T-helper 2 cell treated with Interferon-gamma antibody and Interleukin-4, amounts not matched to agents 5 μg/mL and 100 μg/mL, for 36 hours (primary cell): ENCODE results near the gene ACKR1.

ENCODE experiments used
- DNase-seq: peaks from one replicate; pipeline ENCODE4 v3.0.0; 2021; ENCODE audit warnings: low spot score
- H3K27ac Mint-ChIP-seq: one replicate; pipeline ENCODE4 v1.8.0; 2021; ENCODE audit warnings: mild to moderate bottlenecking, mixed read lengths
- H3K27me3 Mint-ChIP-seq: one replicate; pipeline ENCODE4 v1.8.0; 2021; ENCODE audit warnings: low read depth, mixed read lengths
- H3K36me3 Mint-ChIP-seq: one replicate; pipeline ENCODE4 v1.8.0; 2021; ENCODE audit warnings: low read depth, mixed read lengths
- H3K4me1 Mint-ChIP-seq: one replicate; pipeline ENCODE4 v1.8.0; 2021; ENCODE audit warnings: low read depth, mixed read lengths
- H3K4me3 Mint-ChIP-seq: one replicate; pipeline ENCODE4 v1.8.0; 2022; ENCODE audit warnings: mild to moderate bottlenecking, moderate library complexity, mixed read lengths
- H3K9me3 Mint-ChIP-seq: one replicate; pipeline ENCODE4 v1.8.0; 2021; ENCODE audit warnings: mixed read lengths

The ACKR1 gene

GRCh38 chr1:159222075-159222865 is 17.6 kb downstream of the ACKR1 start:
- no peak overlapping the region for H3K4me3 Mint-ChIP-seq
- no peaks in the 10 kb centered on the region for H3K36me3 Mint-ChIP-seq
- H3K9me3 Mint-ChIP-seq, result no peaks in the 10 kb centered on the region
- H3K4me1 Mint-ChIP-seq, result no peaks in the 10 kb centered on the region
- H3K27me3 Mint-ChIP-seq, result peaks cover 3% of the 10 kb centered on the region
- H3K27ac Mint-ChIP-seq, result no peak overlapping the region
- DNase-seq, result no peak

GRCh38 chr1:159223004-159223403 is 18.3 kb downstream of the ACKR1 start:
- Mint-ChIP-seq H3K27ac (no peak overlapping the region), H3K36me3 (no peaks in the 10 kb centered on the region), H3K27me3 (peaks cover 3% of the 10 kb centered on the region)

DNA sequence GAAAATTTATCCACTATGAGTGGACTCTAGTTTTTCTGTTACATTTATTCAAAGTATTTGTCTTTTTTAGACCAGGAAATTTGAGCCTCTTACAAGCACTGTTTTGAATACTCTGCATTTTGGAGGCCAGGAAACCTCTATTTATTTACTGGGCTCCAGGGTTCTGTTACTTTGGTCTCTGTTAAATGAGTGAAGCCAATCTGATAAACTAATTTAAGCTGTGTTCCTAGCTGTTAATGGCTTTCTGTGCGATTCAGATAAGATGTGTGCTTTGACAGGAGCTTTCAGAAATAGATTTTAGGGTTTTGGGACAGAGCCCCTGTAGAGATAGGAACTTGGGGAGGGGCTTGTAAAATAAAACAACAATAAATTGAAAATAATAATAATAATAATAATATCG is 23.9 kb downstream of the ACKR1 start:
- Mint-ChIP-seq H3K4me1 (no peaks in the 10 kb centered on the region), H3K27me3 (no peaks in the 10 kb centered on the region), H3K36me3 (no peaks in the 10 kb centered on the region), H3K27ac (no peak overlapping the region), H3K4me3 (no peak overlapping the region), H3K9me3 (no peaks in the 10 kb centered on the region)
- no peak for DNase-seq

More at GRCh38 chr1:159223004-159223403, 18.3 kb downstream of the ACKR1 start:
- Mint-ChIP-seq H3K4me3 (no peak overlapping the region), H3K4me1 (no peaks in the 10 kb centered on the region), H3K9me3 (no peaks in the 10 kb centered on the region)
- no peak for DNase-seq

DNA sequence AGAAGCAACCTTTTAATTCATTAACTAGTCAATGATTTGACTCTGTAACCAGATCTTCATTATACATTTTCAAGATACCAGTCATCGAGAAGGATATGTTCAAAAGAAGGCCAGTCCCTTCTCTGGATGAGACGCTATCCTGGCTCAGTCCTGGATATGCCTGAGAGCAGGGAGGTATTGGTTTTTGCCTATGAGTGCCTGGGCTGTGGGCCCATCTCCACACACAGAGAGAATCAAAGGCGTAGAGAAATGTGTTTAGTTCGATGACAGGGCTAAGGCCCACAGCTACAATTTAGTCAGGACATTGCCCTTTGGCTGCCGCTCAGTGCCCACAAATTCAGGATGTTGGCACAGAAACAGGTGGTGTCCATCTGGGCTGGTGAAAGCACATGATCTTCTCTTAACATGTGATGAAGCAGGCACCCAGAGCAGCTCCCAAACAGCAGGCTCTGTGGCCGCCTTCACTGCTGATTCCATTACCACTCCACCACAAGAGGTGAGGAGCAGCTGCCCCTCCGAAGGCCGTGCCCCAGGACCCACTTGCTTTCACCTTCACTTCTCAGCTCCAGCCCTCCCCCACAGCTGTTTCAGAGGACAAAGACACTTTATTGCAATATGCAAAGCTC is 24.7 kb downstream of the ACKR1 start:
- DNase-seq, result no peak
- no peaks in the 10 kb centered on the region for H3K4me1 Mint-ChIP-seq
- no peaks in the 10 kb centered on the region for H3K27me3 Mint-ChIP-seq
- no peak overlapping the region for H3K4me3 Mint-ChIP-seq
- H3K27ac Mint-ChIP-seq, result no peak overlapping the region
- no peaks in the 10 kb centered on the region for H3K36me3 Mint-ChIP-seq
- no peaks in the 10 kb centered on the region for H3K9me3 Mint-ChIP-seq

- H3K36me3 Mint-ChIP-seq, result no peaks in the 10 kb centered on the region
- H3K4me3 Mint-ChIP-seq, result no peak overlapping the region
- no peaks in the 10 kb centered on the region for H3K9me3 Mint-ChIP-seq
- no peaks in the 10 kb centered on the region for H3K4me1 Mint-ChIP-seq
- no peak for DNase-seq
- peaks cover 2% of the 10 kb centered on the region for H3K27me3 Mint-ChIP-seq
- H3K27ac Mint-ChIP-seq, result no peak overlapping the region
Observed at GRCh38 chr1:159229896-159230295, 25.2 kb downstream of the ACKR1 start.

DNA sequence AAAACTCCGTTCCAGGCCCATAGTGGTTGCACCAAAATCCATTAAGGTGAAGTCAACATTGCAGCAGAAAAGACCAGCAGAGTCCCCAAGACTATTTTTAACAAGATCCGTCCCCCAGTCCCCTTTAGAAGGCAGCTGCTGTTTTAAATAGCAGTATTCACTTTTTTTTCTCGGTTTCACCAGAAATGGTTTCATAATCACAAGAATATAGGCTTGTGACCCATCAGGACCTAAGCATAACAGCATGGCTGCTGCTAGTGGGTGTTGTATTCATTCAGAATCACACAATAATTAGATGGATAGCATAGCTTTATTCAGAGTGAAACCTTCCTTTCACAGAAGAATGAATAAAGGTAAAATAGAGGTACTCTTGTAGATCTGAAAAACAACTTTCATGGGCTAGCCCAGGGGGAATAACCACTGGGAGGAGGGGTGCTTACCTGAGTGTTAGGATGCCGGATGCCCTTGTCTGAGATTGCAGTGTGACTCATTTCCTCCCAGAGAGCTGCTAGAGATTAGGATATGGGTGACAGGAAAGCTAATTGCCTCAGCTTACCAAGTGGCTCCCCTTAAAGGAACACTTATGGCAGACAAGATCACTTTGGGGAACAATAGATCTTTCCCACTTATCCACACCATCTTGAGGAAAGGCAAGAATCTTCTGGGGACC is 35.0 kb downstream of the ACKR1 start:
- no peak overlapping the region for H3K27ac Mint-ChIP-seq
- no peaks in the 10 kb centered on the region for H3K36me3 Mint-ChIP-seq
- no peak overlapping the region for H3K4me3 Mint-ChIP-seq
- DNase-seq, result no peak
- no peaks in the 10 kb centered on the region for H3K9me3 Mint-ChIP-seq
- H3K27me3 Mint-ChIP-seq, result peaks cover 2% of the 10 kb centered on the region
- H3K4me1 Mint-ChIP-seq, result no peaks in the 10 kb centered on the region

DNA sequence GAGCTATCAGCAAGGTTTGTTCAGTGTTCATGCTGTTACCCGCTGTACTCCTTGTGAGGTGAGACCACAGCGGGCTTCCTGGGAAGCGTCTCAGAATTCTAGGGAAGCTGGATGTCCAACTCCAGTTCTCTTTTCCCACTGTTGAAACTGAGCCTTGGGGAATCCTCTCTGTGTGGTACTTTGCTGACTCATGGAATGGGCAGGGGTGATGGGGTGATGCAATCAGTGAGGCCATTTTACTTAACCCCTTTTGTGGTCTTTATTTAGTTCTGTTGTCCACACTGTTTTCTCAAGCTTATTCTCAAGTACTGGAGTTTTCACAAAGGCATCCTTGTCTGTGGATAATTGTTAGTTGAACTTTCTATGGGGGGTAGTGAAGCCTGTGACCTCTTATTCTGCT is 42.6 kb downstream of the ACKR1 start:
- no peaks in the 10 kb centered on the region for H3K4me1 Mint-ChIP-seq
- H3K36me3 Mint-ChIP-seq, result no peaks in the 10 kb centered on the region
- H3K27me3 Mint-ChIP-seq, result no peaks in the 10 kb centered on the region
- no peak overlapping the region for H3K4me3 Mint-ChIP-seq
- DNase-seq, result no peak
- no peak overlapping the region for H3K27ac Mint-ChIP-seq
- no peaks in the 10 kb centered on the region for H3K9me3 Mint-ChIP-seq

GRCh38 chr1:159248311-159248710 is 43.6 kb downstream of the ACKR1 start:
- Mint-ChIP-seq H3K27me3 (peaks cover under 1% of the 10 kb centered on the region), H3K9me3 (no peaks in the 10 kb centered on the region), H3K36me3 (no peaks in the 10 kb centered on the region), H3K4me1 (no peaks in the 10 kb centered on the region), H3K4me3 (no peak overlapping the region), H3K27ac (no peak overlapping the region)
- no peak for DNase-seq

GRCh38 chr1:159250638-159251216 is 46.1 kb downstream of the ACKR1 start:
- Mint-ChIP-seq H3K36me3 (no peaks in the 10 kb centered on the region), H3K27ac (no peak overlapping the region), H3K9me3 (no peaks in the 10 kb centered on the region)

More at GRCh38 chr1:159250638-159251216, 46.1 kb downstream of the ACKR1 start:
- no peak for DNase-seq
- H3K4me1 Mint-ChIP-seq, result no peaks in the 10 kb centered on the region
- H3K4me3 Mint-ChIP-seq, result no peak overlapping the region
- peaks cover 4% of the 10 kb centered on the region for H3K27me3 Mint-ChIP-seq
